HT-29 (cell line): Measurements from ENCODE around the gene FAM114A1. TPM values are rescaled to one million over a fixed set of nuclear protein-coding genes. Genes with fewer than 3 reads are reported as not detected.

Source experiments
- DNase-seq: peaks from one replicate; pipeline ENCODE4 v3.0.0-alpha.2; 2015; ENCODE audit warnings: low spot score
- total RNA-seq: library from RNA; depleted of rRNA; stranded (reverse); fragments of >200 nt; shearing (Covaris generic); gene quantifications from 2 replicates; pipeline ENCODE4 v1.2.3, GENCODE V29; 2014; rRNA removed

FAM114A1 gene
- total RNA-seq, result 6.2 and 8.8 TPM in 2 replicates

DNA sequence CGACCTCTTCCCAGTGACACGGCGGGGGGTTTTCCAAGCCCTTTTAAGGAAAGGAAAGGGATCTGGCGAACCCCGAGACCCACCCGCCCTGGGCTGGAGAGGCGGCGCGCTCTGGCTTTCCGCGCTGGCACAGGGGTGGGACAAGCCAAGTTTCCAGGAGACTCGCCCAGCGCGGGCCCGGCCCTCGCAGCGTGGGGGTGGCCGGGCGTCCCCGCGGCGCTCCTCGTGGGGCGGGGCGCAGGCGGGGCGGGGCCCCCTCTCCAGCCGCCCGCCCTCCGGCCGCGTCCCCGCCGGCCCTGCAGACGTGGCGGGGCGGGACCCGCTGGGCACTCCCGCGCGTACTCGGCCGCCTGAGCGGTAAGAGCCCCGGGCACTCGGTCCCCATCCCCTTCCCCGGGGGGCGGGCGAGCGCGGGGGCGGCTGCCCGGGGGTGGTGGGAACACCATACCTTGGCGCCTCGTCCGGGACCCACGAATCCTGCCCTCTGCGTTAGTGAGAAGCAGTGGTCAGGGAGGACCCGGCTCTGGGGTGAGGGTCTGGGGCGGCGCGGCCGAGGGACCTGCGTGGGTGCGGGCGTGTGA is at the start of gene FAM114A1:
TSS of gene FAM114A1 (plus strand) at position 329 of the 581 bp plus-strand sequence. CDS start 10,273 bp downstream, outside the sequence.
- DNase-seq, result peak; percentile 83

DNA sequence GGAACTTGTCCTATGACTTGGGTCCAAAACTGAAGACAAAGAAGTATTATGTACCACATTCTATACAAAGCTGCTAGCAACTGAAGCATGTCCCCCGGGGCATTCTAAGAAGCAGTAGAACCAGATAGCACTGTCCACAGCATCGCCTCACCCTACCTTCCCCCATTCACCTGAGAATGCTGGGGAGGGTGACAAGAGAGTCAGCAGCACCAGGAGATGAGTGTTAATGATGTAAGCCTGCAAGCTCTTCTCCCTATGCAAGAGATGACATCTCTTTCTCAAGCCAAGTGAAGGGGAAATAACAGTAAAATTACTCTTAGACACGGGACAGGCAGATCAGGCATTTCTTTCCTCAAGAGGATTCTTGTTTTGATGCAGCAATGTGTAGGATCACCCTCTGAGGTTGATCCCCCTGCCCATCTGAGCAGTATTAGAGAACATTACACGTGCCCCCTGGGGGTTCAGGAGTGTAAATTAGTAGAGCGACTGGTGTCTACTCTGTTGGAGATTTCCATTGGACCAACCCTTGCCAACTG is 49.1 kb upstream of the FAM114A1 start:
- DNase-seq, result no peak

DNA sequence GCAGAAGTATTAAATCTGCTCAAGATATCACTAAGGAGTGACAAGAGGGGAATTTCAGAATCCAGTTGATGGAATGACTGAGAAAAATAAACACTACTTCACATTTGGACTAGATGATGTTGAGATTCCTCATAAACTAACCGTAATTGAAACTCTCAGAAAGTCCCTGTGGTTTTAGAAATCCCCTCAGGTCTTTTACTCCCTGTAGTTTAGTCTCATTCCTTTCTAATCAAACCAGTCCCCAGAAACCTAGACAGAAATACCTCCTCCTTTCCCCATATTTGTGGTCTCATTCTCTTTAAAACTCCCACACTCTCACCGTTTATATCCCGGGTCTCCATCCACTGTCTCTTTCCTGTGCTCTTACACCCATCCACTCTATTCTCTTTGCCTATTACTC is 48.0 kb upstream of the FAM114A1 start:
- DNase-seq, result no peak

DNA sequence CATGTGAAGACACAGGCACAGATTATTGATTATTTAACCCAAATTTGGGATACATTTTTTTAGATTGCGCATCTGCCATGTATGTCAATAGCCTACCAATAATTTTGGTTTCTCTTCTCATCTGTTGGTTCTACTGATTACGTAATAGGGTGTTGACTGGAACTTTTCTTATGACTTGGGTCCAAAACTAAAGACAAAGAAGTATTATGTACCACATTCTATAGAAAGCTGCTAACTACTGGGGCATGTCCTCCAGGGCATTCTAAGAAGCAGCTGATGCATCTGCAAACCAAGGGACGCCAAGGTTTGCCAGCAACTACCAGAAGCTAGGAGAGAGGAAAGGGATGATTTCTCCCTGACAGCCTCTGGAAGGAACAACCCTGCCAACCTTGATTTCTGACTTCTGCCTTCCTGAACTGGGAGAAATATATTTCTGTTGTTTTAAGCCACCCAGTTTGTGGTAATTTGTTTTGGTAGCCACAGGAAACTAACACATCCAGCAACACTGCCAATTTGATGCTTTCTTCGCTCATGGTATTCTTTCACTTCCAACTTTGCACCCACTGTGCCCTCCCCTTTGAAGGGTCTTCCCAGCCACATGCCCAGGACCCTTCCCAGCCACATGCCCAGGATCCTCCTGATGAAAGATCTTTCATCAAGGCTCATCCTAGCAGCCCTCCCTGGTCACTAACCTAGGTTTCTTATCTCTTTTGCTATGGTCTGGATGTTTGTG is 47.1 kb upstream of the FAM114A1 start:
- no peak for DNase-seq

DNA sequence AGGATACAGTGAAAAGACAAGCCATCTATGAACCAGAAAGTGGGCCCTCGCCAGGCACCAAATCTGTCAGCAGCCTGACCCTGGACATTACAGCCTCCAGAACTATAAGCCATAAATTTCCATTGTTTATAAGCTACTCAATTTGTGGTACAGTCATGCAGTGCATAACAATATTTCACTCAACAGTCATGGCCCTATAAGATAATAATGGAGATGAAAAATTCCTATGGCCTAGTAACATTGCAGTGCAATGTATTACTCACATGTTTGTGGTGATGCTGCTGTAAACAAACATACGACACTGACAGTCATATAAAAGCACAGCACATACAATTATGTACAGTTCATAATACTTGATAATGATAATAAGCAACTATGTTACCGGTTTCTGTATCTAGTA is 45.9 kb upstream of the FAM114A1 start:
- DNase-seq, result no peak

DNA sequence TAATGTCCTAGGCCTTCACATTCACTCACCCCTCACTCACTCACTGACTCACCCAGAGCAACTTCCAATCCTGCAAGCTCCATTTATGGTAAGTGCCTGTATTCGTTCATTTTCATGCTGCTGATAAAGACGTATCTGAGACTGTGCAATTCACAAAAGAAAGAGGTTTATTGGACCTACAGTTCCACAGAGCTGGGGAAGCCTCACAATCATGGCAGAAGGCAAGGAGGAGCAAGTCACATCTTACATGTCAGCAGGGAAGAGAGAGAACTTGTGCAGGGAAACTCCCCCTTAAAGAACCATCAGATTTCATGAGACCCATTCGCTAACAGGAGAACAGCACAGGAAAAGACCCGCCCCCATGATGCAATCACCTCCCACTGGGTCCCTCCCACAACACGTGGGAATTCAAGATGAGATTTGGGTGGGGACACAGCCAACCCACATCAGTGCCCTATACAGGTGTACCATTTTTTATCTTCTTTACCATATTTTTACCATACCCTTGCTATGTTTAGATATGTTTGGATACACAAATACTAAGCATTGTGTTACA is 44.8 kb upstream of the FAM114A1 start:
- DNase-seq, result no peak

DNA sequence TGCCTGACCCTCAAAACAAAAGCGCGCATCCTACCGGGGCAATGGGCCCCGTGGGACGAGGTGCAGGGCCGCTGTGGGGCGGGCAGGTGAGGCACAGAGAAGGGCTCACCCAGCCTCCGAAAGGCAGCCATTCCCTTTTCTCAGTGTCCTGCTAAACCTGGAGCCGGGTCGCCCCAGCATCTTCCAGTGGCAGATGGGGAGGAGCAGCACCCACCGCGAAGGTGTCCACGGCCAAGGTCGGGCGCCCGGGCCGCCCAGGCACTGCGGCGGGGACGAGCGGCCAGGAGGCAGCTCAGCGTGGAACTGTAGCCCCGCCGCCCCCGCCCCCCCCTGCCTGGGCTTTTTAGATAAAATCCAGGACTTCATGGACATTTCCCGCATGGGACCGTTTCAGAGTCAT is 43.8 kb upstream of the FAM114A1 start:
- no peak for DNase-seq

DNA sequence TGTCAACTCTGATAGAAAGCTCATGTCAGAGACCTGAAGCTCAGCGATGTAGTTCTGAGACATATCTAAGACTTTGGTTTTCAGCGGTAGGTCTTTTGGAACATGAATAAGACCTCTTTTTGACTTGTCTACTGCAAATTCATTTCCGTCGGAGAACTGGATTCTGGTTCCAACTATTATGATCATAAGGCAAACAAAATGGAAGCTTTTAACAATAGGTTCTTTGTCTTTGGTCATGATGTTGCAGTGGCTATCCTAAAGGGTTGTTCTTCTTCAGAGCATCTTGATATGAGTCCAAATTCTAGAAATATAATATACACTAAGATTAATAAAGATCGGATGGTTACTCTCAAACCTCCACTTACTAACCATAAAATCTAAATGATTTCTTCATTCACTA is 38.4 kb upstream of the FAM114A1 start:
- DNase-seq, result no peak

DNA sequence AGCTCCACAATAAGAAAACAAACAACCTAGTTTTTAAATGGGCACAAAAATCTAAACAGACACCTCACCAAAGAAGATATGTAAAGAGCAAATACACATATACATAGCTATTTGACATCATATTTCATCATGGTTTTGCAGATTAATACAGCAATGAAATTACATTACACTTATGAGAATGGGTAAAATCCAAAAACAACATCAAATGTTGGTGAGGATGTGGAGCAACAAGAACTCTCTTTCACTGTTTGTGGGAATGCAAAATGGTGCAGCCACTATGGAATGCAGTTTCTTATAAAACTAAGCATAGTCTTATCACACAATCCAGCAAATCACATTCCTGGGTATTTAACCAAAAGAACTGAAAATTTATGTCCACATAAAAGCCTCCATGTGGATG is 36.0 kb upstream of the FAM114A1 start:
- DNase-seq, result no peak

DNA sequence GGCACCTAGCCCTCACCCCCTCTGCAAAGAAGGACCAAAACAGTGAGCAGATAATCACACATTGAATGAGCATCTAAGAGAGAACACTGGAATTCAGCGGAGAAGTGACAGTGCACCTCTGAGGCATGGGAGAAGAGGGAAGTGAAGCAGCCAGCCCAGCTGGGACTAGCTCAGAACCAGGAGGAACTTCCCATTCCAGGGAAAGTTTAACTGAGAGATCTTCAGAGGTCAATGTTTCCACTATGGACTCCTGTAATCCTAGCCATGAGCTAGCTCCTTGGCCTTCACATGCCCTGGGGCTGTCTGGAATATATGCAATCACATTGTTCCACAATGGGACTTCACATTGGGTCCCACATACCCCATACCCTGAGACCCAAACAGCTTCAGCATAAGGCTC is 35.4 kb upstream of the FAM114A1 start:
- no peak for DNase-seq

DNA sequence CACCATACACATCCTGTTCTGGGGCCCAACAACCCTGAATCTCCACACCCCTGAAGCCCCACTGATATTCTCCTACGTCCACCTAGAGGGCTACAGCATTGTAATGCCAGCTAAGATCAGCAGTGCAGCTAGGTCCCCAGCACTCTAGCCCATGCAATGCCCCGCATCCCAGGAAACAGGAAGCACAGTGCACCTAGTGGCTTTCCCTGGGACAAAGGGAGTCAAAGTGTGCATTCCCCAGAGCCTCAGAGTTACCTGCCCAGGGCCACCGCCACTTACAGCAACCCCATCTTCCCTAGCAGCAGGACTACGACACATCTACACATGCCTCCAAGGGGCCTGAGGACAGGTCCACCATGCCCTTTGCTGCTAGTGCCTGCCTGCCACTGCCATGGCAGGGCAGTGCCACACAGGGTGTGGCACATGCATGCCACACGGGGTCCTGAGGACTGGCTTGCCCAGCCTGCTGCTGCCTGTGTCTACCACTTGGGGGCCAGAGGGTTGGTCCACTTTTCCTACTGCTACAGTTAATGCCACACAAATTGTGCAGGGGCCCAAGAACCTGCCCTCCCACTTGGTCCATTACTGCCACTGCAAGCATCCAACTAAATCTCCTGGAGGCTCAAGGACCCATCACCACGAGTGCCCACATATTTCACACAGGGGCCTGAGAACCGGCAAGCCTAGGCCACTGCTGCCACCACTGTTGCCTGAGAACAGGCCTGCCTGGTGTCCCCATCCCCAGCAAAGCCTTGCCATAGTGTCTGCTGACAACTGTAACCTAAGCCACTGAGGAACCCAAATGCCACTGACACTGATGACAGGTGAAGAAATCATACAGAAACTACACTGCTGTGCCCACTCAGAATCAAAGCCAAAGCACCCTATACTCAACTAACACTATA is 34.7 kb upstream of the FAM114A1 start:
- DNase-seq, result peak; percentile 5

DNA sequence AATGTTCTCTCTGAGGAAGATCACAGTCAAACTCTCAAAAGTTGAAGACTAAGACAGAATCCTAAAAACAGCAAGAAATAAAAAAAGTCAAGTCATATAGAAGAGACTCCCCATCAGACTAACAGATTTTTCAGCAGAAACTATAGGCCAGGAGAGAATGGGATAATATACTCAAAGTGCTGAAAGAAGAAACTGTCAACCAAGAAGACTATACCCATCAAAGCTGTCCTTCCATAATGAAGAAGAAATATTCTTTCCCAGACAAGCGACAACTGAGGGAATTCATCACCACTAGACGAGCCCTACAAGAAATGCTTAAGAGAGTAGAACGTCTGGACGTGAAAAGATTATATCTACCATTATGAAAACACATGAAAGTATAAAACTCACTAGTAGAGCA is 33.0 kb upstream of the FAM114A1 start:
- no peak for DNase-seq

DNA sequence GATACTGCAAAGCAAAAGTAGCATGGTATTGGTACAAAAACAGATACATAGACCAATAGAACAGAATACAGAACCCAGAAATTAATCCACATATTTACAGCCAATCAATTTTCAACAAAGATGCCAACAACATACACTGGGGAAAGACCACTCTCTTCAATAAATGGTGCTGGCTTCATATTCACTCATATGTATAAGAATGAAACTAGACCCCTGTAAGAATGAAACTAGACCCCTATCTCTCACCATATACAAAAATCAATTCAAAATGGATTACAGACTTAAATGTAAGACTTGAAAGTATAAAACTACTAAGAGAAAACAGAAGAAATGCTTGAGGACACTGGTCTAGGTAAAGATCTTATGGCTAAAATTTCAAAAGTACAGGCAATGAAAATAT is 30.3 kb upstream of the FAM114A1 start:
- no peak for DNase-seq

DNA sequence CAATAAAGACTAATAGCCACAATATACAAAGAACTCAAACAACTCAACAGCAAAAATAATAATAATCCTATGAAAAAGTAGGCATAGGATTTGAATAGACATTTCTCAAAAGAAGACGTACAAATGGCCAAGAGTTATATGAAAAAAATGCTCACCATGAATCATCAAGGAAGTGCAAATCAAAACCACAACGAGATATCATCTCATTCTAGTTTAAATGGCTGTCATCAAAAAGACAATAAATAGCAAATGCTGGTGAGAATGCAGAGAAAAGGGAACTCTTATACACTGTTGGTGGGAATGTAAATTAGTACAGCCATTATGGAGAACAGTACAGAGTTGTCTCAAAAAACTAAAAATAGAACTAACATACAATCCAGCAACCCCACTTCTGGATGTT is 29.8 kb upstream of the FAM114A1 start:
- DNase-seq, result peak; percentile 26

DNA sequence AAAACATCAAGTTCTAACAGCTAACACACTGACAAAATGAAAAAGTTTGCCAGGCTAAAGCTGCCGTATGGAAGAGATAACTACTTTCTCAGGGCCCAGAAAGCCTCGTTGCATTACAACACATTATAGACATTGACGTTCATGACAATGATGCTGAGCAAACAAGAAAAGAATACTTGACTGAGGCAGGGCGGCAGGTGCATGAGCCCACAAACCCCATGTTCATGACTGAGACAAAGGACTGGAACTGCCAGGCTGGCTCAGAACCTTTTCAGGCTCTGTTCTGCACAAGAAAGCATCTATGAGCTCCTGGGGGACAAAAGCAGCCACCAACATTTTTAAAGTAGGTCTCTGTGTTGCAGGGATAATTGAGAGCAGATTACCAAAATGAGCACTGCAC is 24.6 kb upstream of the FAM114A1 start:
- DNase-seq, result no peak

DNA sequence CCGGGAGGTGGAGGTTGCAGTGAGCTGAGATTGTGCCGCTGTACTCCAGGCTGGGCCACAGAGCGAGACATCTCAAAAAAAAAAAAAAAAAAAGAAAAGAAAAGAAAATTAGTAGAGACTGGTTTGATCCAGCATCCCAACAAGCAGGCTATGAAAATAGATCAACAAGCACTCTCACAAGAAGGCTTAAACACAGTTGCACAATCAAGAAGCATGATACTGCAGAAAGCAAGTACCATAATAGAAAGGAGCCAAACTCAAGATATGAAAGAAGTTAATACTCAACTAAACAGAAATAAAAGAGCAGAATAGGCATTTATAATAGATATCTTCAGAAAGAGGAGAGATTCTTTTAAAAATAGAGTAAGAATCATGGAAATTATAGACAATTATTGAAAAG is 21.6 kb upstream of the FAM114A1 start:
- DNase-seq, result no peak

DNA sequence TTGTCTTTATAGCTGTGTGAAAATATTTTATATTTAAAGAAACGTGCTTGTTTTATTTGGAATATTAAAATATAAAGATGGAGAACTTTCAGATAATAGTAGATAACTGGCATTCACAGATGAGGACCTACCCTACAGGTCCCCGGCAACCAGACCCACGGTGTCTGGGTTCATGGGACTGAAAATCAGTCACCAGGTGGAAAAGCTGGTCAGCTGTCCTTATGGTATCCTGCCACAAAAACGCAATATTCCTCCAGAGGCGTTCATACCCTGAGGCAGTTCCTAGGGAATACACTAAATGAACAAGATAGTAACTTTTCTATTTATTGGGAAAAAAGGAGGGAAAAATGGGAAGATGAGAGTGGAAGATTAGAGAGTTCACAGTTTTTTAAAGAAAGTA is 12.1 kb upstream of the FAM114A1 start:
- no peak for DNase-seq

DNA sequence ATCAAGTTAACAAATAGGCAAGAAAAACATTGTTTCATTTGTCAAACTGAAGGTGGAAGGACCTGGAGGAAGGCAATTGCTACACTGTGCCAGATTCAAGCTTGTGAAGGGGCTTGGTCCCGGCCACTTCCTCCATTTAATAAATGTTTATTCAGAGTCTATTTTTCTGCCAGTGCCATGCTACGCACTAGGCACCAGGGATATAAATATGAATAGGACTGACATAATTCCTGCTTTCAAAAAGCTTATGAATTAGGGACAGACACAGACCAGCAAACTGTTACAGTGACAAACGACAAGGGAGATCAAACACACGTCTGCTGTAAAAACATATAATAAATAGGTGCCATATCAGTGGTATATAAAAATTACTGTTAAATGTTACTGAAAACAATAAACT is 11.6 kb upstream of the FAM114A1 start:
- DNase-seq, result peak; percentile 38

DNA sequence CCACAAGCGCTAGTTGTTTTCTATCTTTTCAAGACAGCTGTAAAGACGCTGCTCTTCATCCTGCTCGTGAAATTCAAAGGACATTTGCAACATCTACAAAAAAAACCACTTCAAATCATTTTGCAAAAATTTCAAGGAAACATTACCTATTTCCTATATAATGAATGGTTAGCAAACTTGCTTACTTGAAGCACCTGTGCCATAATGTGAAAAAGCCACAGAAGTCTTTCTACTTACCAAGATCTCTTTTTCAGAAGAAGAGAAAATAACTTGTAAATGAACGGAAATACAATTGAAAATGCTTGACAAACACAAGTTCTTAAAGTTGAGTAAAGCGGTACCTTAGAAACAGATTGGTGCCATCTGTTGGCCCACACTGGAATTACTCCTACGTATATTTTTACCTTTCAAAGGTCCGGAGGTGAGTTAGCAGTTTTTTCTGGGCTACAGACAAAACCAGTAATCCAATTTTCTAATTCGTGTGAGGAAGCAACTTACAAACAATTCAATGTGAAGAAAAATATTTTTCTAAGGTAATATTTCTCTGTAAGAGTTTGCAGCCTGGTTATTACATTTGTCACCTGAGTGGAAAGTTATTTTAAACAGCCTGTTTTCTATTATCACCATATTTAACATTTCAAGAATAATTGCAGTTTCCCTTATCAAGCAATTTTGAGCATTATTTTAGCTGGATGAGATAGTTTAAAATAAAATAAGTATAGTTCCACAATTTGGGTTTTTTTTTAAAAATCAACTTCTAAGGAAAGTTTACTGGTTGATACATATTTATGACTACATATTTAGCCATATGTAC is 10.9 kb upstream of the FAM114A1 start, which contains the start of gene TLR6:
TSS of gene TLR6 (minus strand) at position 294 of the 814 bp plus-strand sequence. CDS start 27,344 bp downstream, outside the sequence.
- DNase-seq, result peak; percentile 91

DNA sequence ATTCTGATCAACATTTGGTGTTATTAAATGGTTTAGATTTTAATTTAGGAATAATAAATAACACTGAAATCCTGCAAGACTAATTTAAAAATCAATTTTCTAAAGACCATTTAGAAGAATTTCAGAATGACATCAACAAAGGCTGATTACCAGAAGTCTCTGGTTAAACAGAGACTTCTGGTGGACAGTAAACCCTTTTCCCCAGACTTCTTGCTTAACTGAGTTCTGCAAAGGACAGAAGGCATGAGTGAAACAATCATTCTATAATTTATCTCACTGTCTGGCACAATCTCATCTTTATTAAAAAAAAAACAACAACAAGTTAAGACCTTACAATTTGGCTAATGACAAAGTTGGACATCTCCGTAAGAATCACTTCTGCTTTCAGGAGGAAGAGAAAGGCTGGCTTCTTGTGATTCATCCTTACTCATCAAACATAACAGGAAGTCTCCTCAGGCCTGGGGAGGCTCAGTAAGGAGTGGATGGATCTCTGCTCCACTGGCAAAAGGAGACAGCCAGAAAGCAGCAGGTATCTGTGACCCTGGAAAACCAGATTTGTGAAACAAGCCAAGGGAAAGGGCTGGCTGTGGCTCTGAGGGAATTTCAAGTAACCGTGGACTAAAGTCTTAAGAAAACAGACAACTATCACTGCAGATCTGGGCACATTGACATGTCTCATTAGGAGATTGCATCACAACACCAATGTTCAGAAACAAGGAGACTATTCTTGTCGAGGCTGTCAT is 10.1 kb upstream of the FAM114A1 start:
- peak; percentile 65 for DNase-seq
